Endodermal cell (in vitro differentiated cells): ENCODE data around the gene TCF12. TPM values are rescaled to one million over a fixed set of nuclear protein-coding genes. Genes with fewer than 3 reads are reported as not detected.

ENCODE experiments used
- DNase-seq: peaks from one replicate; pipeline ENCODE4 v3.0.0-alpha.2; 2017
- H3K27ac ChIP-seq: 2 replicates; pipeline ENCODE4 v1.5.1; 2013; ENCODE audit warnings: mild to moderate bottlenecking, low read depth, low read length, moderate library complexity
- H3K27me3 ChIP-seq: 2 replicates; pipeline ENCODE4 v1.6.1; 2013; ENCODE audit warnings: mild to moderate bottlenecking, low read length, moderate library complexity; ENCODE audit not compliant: insufficient read depth, control insufficient read depth, poor library complexity, severe bottlenecking
- H3K36me3 ChIP-seq: 2 replicates; pipeline ENCODE4 v1.7.0; 2013; ENCODE audit warnings: mild to moderate bottlenecking, low read length, moderate library complexity; ENCODE audit not compliant: control insufficient read depth, insufficient read depth
- H3K4me1 ChIP-seq: one replicate; pipeline ENCODE4 v1.7.0; 2013; ENCODE audit warnings: low read length; ENCODE audit not compliant: control insufficient read depth, insufficient read depth
- H3K4me3 ChIP-seq: 2 replicates; pipeline ENCODE4 v1.5.1; 2013; ENCODE audit warnings: mild to moderate bottlenecking, low read length, moderate library complexity
- H3K9ac ChIP-seq: 2 replicates; pipeline ENCODE4 v1.6.1; 2013; ENCODE audit warnings: mild to moderate bottlenecking, low read length, moderate library complexity; ENCODE audit not compliant: poor library complexity, severe bottlenecking; ENCODE audit errors: extremely low read depth
- H3K9me3 ChIP-seq: 2 replicates; pipeline ENCODE4 v1.6.1; 2013; ENCODE audit warnings: mild to moderate bottlenecking, low read length, moderate library complexity; ENCODE audit not compliant: control insufficient read depth
- H3K27ac Mint-ChIP-seq: 2 replicates; pipeline ENCODE4 v1.8.0; 2020; ENCODE audit warnings: mixed read lengths
- H3K27me3 Mint-ChIP-seq: 2 replicates; pipeline ENCODE4 v1.8.0; 2021; ENCODE audit warnings: mild to moderate bottlenecking, mixed read lengths; ENCODE audit not compliant: insufficient read depth
- H3K36me3 Mint-ChIP-seq: 2 replicates; pipeline ENCODE4 v1.8.0; 2020; ENCODE audit warnings: low read depth, mixed read lengths
- H3K4me1 Mint-ChIP-seq: 2 replicates; pipeline ENCODE4 v1.8.0; 2020; ENCODE audit warnings: mixed read lengths
- H3K4me3 Mint-ChIP-seq: 2 replicates; pipeline ENCODE4 v1.8.0; 2020; ENCODE audit warnings: mild to moderate bottlenecking, moderate library complexity, mixed read lengths
- H3K9me3 Mint-ChIP-seq: 2 replicates; pipeline ENCODE4 v1.8.0; 2020; ENCODE audit warnings: mild to moderate bottlenecking, mixed read lengths
- CTCF ChIP-seq: fragments of 200-600 bp; sonication (generic); conservative IDR thresholded peaks from 2 replicates; pipeline ENCODE4 v1.5.0; 2021; ENCODE audit warnings: antibody characterized with exemption, mild to moderate bottlenecking
- WGBS, 2 experiments: methylation state at CpG; one replicate each; pipeline versions ENCODE4 v1.1.5 to v1.1.7; 2013; ENCODE audit warnings: missing lambda C conversion rate in 2 of 2, mixed read lengths in 1 of 2; ENCODE audit not compliant: insufficient coverage in 1 of 2, insufficient read length in 1 of 2; 5-methylcytosine and 5-hydroxymethylcytosine counted together
- total RNA-seq, 2 donors: library from RNA; stranded (reverse); fragmentation: NEBNext Ultra II Directional in 1 of 2; extraction: Animal tissue kit (Norgen Biotek cat#: 25700) in 1 of 2; gene quantifications; 2 replicates in 1 of 2; 3 replicates in 1 of 2; pipeline ENCODE4 v1.2.1, GENCODE V29; 2021

TCF12 gene
- total RNA-seq, 2 donors from 2014 or later = 103 to 121 TPM

GRCh38 chr15:57223345-57223744 is 304.9 kb downstream of the TCF12 start:
- no peaks in the 10 kb centered on the region for H3K27me3 Mint-ChIP-seq
- DNase-seq = no peak
- H3K4me3 ChIP-seq = no peak overlapping the region
- H3K4me1 Mint-ChIP-seq = peaks cover 7% of the 10 kb centered on the region
- H3K4me1 ChIP-seq = no peaks in the 10 kb centered on the region
- H3K27ac Mint-ChIP-seq = no peak overlapping the region
- 100% methylated on average over 1 of the region's 2 CpGs; no CpG with 5 or more reads in 1 of the 2 experiments for WGBS, 2 experiments
- no peak overlapping the region for H3K4me3 Mint-ChIP-seq
- H3K27me3 ChIP-seq = no peaks in the 10 kb centered on the region
- no peaks in the 10 kb centered on the region for H3K9me3 Mint-ChIP-seq
- H3K27ac ChIP-seq = no peak overlapping the region
- H3K36me3 Mint-ChIP-seq = no peaks in the 10 kb centered on the region
- H3K9ac ChIP-seq = no peak overlapping the region
- no peaks in the 10 kb centered on the region for H3K9me3 ChIP-seq
- TF ChIP-seq CTCF = no peak
- no peaks in the 10 kb centered on the region for H3K36me3 ChIP-seq

GRCh38 chr15:57223887-57224286 is 305.4 kb downstream of the TCF12 start:
- WGBS, 2 experiments = 80% methylated on average over 1 of the region's 2 CpGs; no CpG with 5 or more reads in 1 of the 2 experiments
- H3K4me1 ChIP-seq = no peaks in the 10 kb centered on the region
- Mint-ChIP-seq H3K27me3 (no peaks in the 10 kb centered on the region), H3K27ac (no peak overlapping the region), H3K4me3 (no peak overlapping the region), H3K4me1 (peaks cover 4% of the 10 kb centered on the region), H3K36me3 (no peaks in the 10 kb centered on the region), H3K9me3 (no peaks in the 10 kb centered on the region)
- no peaks in the 10 kb centered on the region for H3K9me3 ChIP-seq
- TF ChIP-seq CTCF = no peak
- peak overlapping the region; percentile 19 for H3K27ac ChIP-seq
- H3K27me3 ChIP-seq = no peaks in the 10 kb centered on the region
- H3K36me3 ChIP-seq = no peaks in the 10 kb centered on the region
- H3K9ac ChIP-seq = no peak overlapping the region
- H3K4me3 ChIP-seq = no peak overlapping the region
- no peak for DNase-seq

- Mint-ChIP-seq H3K9me3 (no peaks in the 10 kb centered on the region), H3K27me3 (no peaks in the 10 kb centered on the region), H3K4me3 (no peak overlapping the region), H3K36me3 (no peaks in the 10 kb centered on the region), H3K27ac (no peak overlapping the region), H3K4me1 (no peaks in the 10 kb centered on the region)
- no peak for DNase-seq
- no peaks in the 10 kb centered on the region for H3K4me1 ChIP-seq
- H3K36me3 ChIP-seq = no peaks in the 10 kb centered on the region
- H3K9me3 ChIP-seq = no peaks in the 10 kb centered on the region
- H3K9ac ChIP-seq = no peak overlapping the region
- TF ChIP-seq CTCF = no peak
- H3K27me3 ChIP-seq = no peaks in the 10 kb centered on the region
- WGBS, 2 experiments = 88% methylated on average over 2 of the region's 2 CpGs; no CpG with 5 or more reads in 1 of the 2 experiments
- H3K4me3 ChIP-seq = no peak overlapping the region
- H3K27ac ChIP-seq = no peak overlapping the region
These were observed 306.2 kb downstream of the TCF12 start for GRCh38 chr15:57224664-57225063.
